ENCODE measurements around the gene R3HCC1L.

DNA sequence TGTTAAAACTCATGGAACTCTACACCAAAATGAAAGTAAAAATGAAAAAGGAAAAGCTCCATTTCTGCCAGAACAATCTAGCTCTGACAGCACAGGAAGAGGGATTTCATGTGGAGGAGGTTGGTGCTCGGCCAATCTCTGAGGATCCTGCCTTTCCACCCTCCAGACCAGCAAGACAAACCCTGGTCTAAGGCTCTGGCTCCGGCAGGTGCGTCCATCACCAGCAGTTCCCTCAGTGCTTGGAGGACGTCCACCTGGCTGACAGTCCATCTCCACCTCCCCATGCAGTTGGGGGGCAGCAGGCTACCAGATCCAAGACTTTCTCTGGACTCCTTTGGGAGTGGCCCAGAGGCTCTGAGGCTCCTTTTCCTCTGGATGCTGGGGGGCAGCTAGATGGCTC, 158.5 kb downstream of the R3HCC1L start:
- TF ChIP-seq CTCF (IDR thresholded peaks at IDR 0.05) (no peak), EZH2 (IDR thresholded peaks at IDR 0.05; ENCODE audit: borderline replicate concordance, insufficient read depth, low read depth, low read length, poor library complexity, severe bottlenecking) (no peak)
